Mesendoderm (in vitro differentiated cells): ENCODE data around the gene NECAP2.
"Not testable (repeated sequence)": the region's sequence is repeated elsewhere in the genome, so short reads cannot be mapped to it uniquely, and the experiment has no call there.

Experiments
- DNase-seq: peaks from one replicate; pipeline ENCODE4 v3.0.0; 2013
- H2AK5ac ChIP-seq: 2 replicates; pipeline ENCODE4 v1.6.1; 2013; ENCODE audit warnings: low read length, inconsistent platforms
- H2BK120ac ChIP-seq: 2 replicates; pipeline ENCODE4 v1.6.1; 2013; ENCODE audit warnings: low read depth, mild to moderate bottlenecking, low read length, moderate library complexity, mixed read lengths
- H2BK15ac ChIP-seq: replicated peaks from 2 replicates; pipeline ENCODE4 v1.6.1; 2013; ENCODE audit warnings: low read depth, mild to moderate bottlenecking, moderate library complexity
- H2BK5ac ChIP-seq: 2 replicates; pipeline ENCODE4 v1.6.1; 2013; ENCODE audit warnings: low read length, inconsistent platforms
- H3K18ac ChIP-seq: 2 replicates; pipeline ENCODE4 v1.6.1; 2013; ENCODE audit warnings: mild to moderate bottlenecking, low read length, mixed read lengths
- H3K23ac ChIP-seq: one replicate; pipeline ENCODE4 v1.6.1; 2013; ENCODE audit warnings: low read length
- H3K27ac ChIP-seq: 2 replicates; pipeline ENCODE4 v1.5.1; 2013; ENCODE audit warnings: low read depth, mild to moderate bottlenecking, inconsistent platforms, low read length, moderate library complexity
- H3K27me3 ChIP-seq: 2 replicates; pipeline ENCODE4 v1.6.1; 2013; ENCODE audit warnings: low read length, control low read depth, mild to moderate bottlenecking, inconsistent platforms; ENCODE audit not compliant: insufficient read depth, poor library complexity
- H3K36me3 ChIP-seq: 2 replicates; pipeline ENCODE4 v1.6.1; 2013; ENCODE audit warnings: low read length, inconsistent platforms; ENCODE audit not compliant: control insufficient read depth, insufficient read depth
- H3K4ac ChIP-seq: one replicate; pipeline ENCODE4 v1.6.1; 2013; ENCODE audit warnings: low read depth, mild to moderate bottlenecking, low read length, moderate library complexity
- H3K4me1 ChIP-seq: 2 replicates; pipeline ENCODE4 v1.6.1; 2013; ENCODE audit warnings: low read depth, low read length, inconsistent platforms; ENCODE audit not compliant: control insufficient read depth
- H3K4me2 ChIP-seq: 2 replicates; pipeline ENCODE4 v1.6.1; 2013; ENCODE audit warnings: low read length
- H3K4me3 ChIP-seq: 2 replicates; pipeline ENCODE4 v1.5.1; 2013; ENCODE audit warnings: mild to moderate bottlenecking, low read length
- H3K56ac ChIP-seq: one replicate; pipeline ENCODE4 v1.6.1; 2013; ENCODE audit warnings: low read length
- H3K79me1 ChIP-seq: 2 replicates; pipeline ENCODE4 v1.6.1; 2013; ENCODE audit warnings: low read length, inconsistent platforms
- H3K79me2 ChIP-seq: 2 replicates; pipeline ENCODE4 v1.6.1; 2013; ENCODE audit warnings: mild to moderate bottlenecking, low read length; ENCODE audit not compliant: control insufficient read depth, insufficient read depth
- H3K9ac ChIP-seq: 2 replicates; pipeline ENCODE4 v1.6.1; 2013; ENCODE audit warnings: low read length, inconsistent platforms
- H4K5ac ChIP-seq: one replicate; pipeline ENCODE4 v1.6.1; 2013; ENCODE audit warnings: low read length
- H4K8ac ChIP-seq: one replicate; pipeline ENCODE4 v1.6.1; 2013; ENCODE audit warnings: low read depth, mild to moderate bottlenecking, control low read depth, low read length, moderate library complexity
- WGBS: extraction: QIAGEN DNeasy Blood & Tissue Kit; methylation state at CpG from one replicate; pipeline ENCODE4 v1.1.7; 2013; ENCODE audit warnings: low lambda C conversion rate, missing lambda C conversion rate; ENCODE audit not compliant: insufficient coverage; ENCODE audit errors: extremely low coverage; 5-methylcytosine and 5-hydroxymethylcytosine counted together

The NECAP2 gene

DNA sequence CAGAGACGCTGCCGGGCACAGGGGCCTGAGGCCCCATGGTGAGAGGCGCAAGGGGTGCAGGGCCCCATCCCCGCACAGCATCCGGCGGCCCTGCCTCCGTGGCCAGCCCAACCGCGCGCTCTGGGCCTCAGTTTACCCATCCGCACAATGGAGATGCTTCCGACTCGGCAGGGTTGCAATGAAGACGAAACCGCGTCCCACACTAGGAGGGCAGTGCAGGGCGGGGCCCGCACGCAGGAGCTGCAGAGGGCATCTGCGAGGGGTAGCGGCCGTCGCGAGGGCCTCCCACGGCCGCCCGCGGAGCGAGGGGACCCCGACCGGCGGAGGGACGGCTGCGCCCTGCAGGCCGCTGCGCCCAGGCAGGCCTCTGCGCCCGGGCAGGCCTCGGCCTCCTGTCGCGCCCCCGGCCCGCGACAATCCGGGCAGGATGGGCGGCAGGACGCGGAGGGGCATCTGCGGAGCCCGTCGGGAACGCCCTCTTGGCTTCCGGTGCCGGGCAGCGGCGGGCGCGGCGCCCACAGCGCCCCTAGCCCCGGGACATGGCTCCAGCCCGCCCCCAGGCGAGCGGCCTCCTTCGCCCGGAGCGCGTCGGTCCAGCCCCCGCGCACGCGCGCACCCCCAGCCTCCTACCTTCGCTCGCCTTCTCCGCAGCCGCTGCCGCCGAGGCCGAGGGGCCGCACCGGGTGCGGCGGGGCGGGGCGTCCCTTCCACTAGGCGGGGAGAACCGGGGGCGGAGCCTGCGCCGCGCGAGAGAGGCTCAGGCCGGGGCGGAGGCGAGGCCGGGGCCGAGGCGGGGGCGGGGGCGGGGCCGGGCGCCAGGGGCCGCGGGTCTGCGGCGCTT, 58.3 kb downstream of the NECAP2 start:
- H3K27me3 ChIP-seq = no peaks in the 10 kb centered on the region
- no peaks in the 10 kb centered on the region for H3K4me1 ChIP-seq
- H3K79me2 ChIP-seq = no peaks in the 10 kb centered on the region
- no peaks in the 10 kb centered on the region for H3K36me3 ChIP-seq
- H4K8ac ChIP-seq = no peak overlapping the region
- H3K79me1 ChIP-seq = no peaks in the 10 kb centered on the region
- H3K4me3 ChIP-seq = peak overlapping the region; percentile 50
- H2BK5ac ChIP-seq = no peak overlapping the region
- H3K56ac ChIP-seq = peak overlapping the region; percentile 91
- H2BK15ac ChIP-seq = no peak overlapping the region
- peak; percentile 91 for DNase-seq
- peak overlapping the region; percentile 81 for H3K9ac ChIP-seq
- H3K4me2 ChIP-seq = peak overlapping the region; percentile 74
- no peak overlapping the region for H2BK120ac ChIP-seq
- no CpG with 5 or more reads among the region's 108 CpGs for WGBS
- peak overlapping the region; percentile 48 for H3K23ac ChIP-seq
- peak overlapping the region; percentile 62 for H3K27ac ChIP-seq
- no peak overlapping the region for H4K5ac ChIP-seq
- peak overlapping the region; percentile 39 for H3K4ac ChIP-seq
- no peak overlapping the region for H2AK5ac ChIP-seq
- H3K18ac ChIP-seq = peak overlapping the region; percentile 85

DNA sequence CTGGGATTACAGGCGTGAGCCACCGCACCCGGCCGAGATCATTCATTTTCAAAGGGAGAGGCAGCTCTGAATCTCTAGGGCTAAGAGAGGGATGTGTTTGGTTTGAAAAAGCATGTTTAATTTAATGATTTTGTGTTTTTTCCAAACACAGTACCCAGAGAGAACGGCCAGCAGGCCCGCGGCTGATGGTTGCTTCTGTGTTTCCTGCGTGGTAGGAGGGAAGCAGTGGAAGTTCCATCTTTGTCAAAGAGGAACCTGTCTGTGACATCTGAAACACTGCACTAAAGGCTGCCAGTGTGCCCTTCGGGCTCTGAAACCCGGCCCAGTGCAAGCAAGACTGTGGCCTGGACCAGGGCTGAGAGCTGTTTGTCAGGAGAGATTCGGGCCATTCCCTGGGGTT, 59.9 kb downstream of the NECAP2 start:
- not testable (repeated sequence) for H3K79me2 ChIP-seq, H3K27me3 ChIP-seq, H3K23ac ChIP-seq, H3K4ac ChIP-seq, H2BK5ac ChIP-seq, H3K4me3 ChIP-seq, H3K56ac ChIP-seq, H2AK5ac ChIP-seq, H4K8ac ChIP-seq, H2BK15ac ChIP-seq, H3K18ac ChIP-seq, H3K9ac ChIP-seq, H2BK120ac ChIP-seq, H3K79me1 ChIP-seq, H3K4me2 ChIP-seq, DNase-seq, H4K5ac ChIP-seq, H3K27ac ChIP-seq, H3K36me3 ChIP-seq, H3K4me1 ChIP-seq
- no CpG with 5 or more reads among the region's 11 CpGs for WGBS

DNA sequence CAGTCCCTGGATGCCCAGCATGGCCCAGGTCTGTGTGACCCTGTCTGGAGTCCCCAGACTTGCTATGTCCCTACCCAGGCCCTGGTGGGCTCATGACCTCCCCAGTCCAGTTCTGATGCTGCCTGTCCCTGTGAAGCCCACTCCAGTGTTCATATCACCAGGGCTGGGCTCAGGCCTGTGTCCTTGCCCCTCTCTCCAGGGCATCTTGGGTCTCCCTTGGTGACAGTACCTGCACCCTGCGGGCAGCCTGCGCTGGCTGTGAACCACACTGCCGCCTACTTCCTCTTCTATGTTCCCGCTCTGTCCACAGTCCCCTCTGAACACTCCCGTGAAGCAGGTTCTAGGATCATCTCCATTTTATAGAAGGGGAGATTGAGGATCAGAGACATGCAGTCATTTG, 60.5 kb downstream of the NECAP2 start:
- not testable (repeated sequence) for H2AK5ac ChIP-seq, H3K23ac ChIP-seq, H4K8ac ChIP-seq, H3K27ac ChIP-seq, H2BK120ac ChIP-seq, H2BK15ac ChIP-seq, H4K5ac ChIP-seq, H3K4me1 ChIP-seq, H3K9ac ChIP-seq, H3K4ac ChIP-seq, H3K27me3 ChIP-seq, H3K79me1 ChIP-seq, H3K18ac ChIP-seq, H2BK5ac ChIP-seq, H3K56ac ChIP-seq, H3K36me3 ChIP-seq, DNase-seq, H3K79me2 ChIP-seq, H3K4me2 ChIP-seq, H3K4me3 ChIP-seq
- no CpG with 5 or more reads among the region's 5 CpGs for WGBS

DNA sequence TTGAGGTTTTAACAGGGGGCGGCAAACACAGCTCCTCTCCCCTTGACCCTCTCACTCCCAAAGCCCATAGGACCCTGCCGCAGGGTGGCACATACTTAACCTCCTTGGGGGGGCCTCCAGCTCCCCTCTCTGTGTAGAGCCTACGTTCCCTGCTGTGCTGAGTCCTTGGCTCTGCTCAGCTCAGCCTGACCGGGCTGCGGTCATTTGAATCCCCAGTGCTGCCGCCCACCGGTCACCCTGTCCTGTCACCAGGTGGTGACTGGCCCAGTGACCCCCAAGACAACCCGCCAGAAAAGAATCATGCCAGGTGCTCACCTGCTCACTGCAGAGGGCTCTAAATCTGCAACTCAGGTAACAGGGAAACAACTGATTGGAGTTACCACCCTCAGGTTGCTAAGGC, 60.9 kb downstream of the NECAP2 start:
- not testable (repeated sequence) for H3K27ac ChIP-seq, H2AK5ac ChIP-seq
- WGBS = no CpG with 5 or more reads among the region's 8 CpGs

DNA sequence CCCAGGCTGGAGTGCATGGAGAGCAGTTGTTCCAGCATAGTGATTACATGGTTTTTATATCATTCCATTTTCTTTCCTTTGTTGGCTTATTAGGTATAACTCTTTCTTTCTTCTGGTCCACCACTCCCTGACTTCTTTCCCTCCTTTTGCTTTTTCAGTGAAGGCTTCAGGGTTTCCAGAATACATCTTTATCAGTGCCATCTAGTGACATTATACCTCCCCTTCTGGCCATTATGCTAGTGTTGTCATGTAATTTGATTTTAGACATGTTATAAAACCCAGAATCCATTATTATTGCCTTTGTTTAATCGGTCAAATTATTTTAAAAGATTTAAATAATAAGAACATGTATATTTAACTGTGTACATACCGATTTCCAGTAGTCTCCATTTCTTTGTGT, 63.0 kb downstream of the NECAP2 start:
- H3K4ac ChIP-seq = no peak overlapping the region
- no peak overlapping the region for H2BK5ac ChIP-seq
- H3K27me3 ChIP-seq = no peaks in the 10 kb centered on the region
- no CpG with 5 or more reads among the region's 2 CpGs for WGBS
- no peak overlapping the region for H3K4me3 ChIP-seq
- H3K4me1 ChIP-seq = no peaks in the 10 kb centered on the region
- no peak overlapping the region for H3K27ac ChIP-seq
- no peaks in the 10 kb centered on the region for H3K79me2 ChIP-seq
- H2BK120ac ChIP-seq = no peak overlapping the region
- H3K23ac ChIP-seq = no peak overlapping the region
- H3K9ac ChIP-seq = no peak overlapping the region
- H4K5ac ChIP-seq = no peak overlapping the region
- H2AK5ac ChIP-seq = no peak overlapping the region
- no peaks in the 10 kb centered on the region for H3K36me3 ChIP-seq
- H3K4me2 ChIP-seq = no peak overlapping the region
- no peak overlapping the region for H2BK15ac ChIP-seq
- H3K79me1 ChIP-seq = no peaks in the 10 kb centered on the region
- no peak for DNase-seq
- no peak overlapping the region for H3K56ac ChIP-seq
- H3K18ac ChIP-seq = no peak overlapping the region
- H4K8ac ChIP-seq = no peak overlapping the region

More for the DNA sequence above, 60.9 kb downstream of the NECAP2 start:
- H2BK120ac ChIP-seq, H3K36me3 ChIP-seq, H3K18ac ChIP-seq, H3K4ac ChIP-seq, H2BK5ac ChIP-seq, H3K4me3 ChIP-seq, H3K79me2 ChIP-seq, H3K56ac ChIP-seq, H3K4me1 ChIP-seq, H4K5ac ChIP-seq, H2BK15ac ChIP-seq, H4K8ac ChIP-seq, H3K4me2 ChIP-seq, H3K79me1 ChIP-seq, DNase-seq, H3K27me3 ChIP-seq, H3K23ac ChIP-seq, H3K9ac ChIP-seq: not testable (repeated sequence)

DNA sequence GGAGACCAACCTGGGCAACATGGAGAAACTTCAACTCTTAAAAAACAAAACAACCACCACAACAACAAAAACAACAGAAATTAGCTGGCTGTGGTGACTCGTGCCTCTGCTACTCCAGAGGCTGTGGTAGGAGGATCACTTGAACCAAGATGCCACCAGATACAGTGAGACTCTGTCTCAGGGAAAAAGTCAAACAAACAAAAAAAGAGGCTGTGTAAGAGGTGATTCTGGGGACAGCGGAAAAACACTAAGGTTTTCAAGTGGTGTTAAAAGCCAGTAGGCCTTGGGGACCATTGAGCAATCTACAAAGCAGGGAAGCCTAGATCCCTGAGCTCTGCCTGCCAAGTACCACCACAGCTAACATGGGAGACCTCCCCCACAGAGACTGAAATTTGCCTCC, 65.3 kb downstream of the NECAP2 start:
- H2BK15ac ChIP-seq, H2BK120ac ChIP-seq, H3K56ac ChIP-seq, H3K18ac ChIP-seq, H3K27me3 ChIP-seq, H3K4me3 ChIP-seq, H2BK5ac ChIP-seq, H4K8ac ChIP-seq, H3K23ac ChIP-seq, H4K5ac ChIP-seq, H3K79me2 ChIP-seq, H2AK5ac ChIP-seq, H3K27ac ChIP-seq, DNase-seq, H3K4me2 ChIP-seq, H3K79me1 ChIP-seq, H3K4me1 ChIP-seq, H3K4ac ChIP-seq, H3K9ac ChIP-seq, H3K36me3 ChIP-seq: not testable (repeated sequence)
- no CpG with 5 or more reads among the region's 2 CpGs for WGBS
